GM19467 (cell line): ENCODE measurements around the gene SHKBP1.
"Not testable (repeated sequence)": the region's sequence is repeated elsewhere in the genome, so short reads cannot be mapped to it uniquely, and the experiment has no call there.

Source experiments
- ATAC-seq: cut with Tn5 transposase; IDR thresholded peaks from one replicate; pipeline ENCODE4 v1.9.1; 2021; ENCODE audit warnings: mild to moderate bottlenecking, moderate library complexity; ENCODE audit not compliant: unreplicated experiment

The SHKBP1 gene

DNA sequence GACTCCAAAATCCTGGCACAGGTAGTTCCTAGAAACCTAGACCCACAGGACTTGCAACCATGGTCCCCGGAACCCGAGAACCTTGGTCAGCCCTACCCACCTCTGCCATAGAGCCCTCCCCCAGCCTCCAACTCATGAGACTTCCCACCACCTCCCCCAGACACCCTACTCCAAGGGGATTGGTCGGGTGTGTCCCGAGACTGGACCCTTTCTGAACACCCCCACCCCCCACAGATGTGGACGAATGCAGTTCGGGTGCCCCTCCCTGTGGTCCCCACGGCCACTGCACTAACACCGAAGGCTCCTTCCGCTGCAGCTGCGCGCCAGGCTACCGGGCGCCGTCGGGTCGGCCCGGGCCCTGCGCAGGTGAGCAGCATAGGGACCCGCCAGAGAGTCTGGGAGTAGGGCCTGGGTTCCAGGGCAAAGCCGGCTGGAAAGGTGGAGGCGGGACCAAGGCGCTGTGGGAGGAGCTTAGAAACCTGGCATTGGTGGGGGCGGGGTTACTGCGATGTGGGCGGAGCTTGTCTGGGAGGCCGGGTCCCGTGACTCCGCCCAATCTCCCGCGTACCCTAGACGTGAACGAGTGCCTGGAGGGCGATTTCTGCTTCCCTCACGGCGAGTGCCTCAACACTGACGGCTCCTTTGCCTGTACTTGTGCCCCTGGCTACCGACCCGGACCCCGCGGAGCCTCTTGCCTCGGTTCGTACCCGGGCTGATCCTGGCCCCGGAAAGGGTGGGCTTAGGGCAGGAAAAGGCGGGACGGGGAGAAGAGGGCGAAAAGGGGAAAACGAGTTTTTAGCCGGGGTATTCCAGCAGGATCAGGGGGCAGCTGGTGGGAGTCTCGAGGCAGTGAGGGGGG lies 36.4 kb downstream of the SHKBP1 start:
- no peak for ATAC-seq

DNA sequence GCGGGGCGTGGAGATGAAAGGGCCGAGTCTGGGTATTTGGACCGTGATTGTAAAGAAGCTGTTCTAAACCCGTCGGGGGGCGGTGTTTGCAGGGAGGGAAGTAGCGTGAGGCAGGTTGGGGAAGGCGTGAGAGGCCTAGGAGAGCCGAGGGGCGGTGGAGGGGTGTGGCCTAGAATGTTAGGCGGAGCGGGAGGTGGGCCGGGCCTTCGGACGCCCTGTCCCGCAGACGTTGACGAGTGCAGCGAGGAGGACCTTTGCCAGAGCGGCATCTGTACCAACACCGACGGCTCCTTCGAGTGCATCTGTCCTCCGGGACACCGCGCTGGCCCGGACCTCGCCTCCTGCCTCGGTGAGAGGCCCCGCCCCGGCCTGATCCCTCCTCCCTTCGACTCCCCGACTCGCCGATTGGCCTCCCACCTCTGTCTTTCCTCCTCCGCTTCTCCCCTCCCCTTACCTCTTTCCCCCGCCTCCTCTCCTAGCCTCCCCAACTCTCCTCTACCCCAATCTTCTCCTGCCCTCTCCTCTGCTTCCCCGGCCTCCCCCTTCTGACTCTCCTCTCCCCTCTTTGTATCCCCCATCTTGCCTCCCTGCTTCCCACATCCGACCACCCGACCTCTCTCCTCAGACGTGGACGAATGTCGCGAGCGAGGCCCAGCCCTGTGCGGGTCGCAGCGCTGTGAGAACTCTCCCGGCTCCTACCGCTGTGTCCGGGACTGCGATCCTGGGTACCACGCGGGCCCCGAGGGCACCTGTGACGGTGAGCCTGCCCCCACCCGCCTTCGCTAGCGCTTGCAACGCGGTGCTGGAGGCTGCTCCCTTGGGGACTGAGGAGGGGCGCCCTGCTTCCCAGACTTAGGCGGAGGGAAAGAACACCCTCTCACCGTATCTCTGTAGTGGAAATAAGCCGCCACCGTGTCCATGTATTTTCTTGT lies 37.3 kb downstream of the SHKBP1 start:
- no peak for ATAC-seq

DNA sequence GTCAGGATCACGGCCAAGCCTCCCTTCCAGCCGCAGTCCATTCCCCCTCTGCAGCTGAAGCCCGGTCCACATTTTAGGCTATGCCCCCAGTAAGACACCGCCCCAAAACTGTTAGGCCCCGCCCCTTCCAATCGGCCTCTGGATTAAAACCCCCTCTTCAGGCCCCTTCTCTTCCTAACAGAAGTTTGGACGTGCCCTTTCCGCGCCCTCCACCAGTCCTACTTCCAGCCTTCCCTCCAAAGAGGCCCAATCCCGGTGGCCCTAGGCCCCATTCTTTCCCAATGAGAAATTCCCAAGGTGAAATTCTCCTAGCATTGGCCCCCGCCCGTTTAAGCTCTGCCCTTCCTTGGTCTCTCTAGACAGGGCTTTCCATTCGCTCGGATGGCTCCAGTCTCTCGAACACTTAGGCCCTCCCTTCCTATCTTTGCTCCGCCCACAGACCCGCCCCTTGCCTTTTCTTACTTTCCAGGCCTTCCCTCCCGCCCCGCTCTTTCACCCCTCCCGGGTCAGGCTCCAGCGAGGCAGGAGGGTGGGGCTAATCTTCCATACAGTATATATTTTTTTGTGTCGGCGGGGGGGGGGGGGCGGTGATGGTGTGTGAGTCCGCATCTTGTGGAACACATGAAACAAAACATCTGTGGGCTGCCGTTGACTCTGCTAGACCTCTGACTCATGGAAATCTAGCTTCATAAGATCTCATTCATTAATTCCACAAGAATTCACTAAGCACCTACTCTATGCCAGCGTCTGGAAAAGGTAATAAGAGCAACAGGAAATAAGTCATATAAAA lies 38.1 kb downstream of the SHKBP1 start:
- ATAC-seq = no peak

DNA sequence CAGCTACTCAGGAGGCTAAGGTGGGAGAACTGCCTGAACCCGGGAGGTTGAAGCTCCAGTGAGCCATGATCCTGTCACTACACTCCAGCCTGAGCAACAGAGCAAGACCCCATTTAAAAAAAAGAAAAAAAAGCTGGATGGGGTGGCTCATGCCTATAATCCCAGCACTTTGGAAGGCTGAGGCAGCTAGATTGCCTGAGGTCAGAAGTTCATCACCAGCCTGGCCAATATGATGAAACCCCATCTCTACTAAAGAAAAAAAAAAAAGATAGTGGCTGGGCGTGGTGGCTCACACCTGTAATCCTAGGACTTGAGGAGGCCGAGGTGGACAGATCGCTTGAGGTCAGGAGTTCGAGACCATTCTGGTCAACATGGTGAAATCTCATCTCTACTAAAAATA lies 39.5 kb downstream of the SHKBP1 start:
- ATAC-seq = no peak

DNA sequence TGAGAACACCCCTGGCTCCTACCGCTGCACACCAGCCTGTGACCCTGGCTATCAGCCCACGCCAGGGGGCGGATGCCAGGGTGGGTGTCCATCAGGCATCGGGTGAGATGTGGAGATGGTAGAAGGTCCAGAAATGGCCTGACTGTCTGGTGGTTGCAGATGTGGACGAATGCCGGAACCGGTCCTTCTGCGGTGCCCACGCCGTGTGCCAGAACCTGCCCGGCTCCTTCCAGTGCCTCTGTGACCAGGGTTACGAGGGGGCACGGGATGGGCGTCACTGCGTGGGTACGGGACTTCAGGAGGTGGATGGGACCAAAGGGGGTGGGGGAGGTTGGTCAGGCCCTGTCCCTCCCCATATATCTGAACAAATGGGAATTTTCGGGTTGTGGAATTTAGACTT lies 40.3 kb downstream of the SHKBP1 start:
- ATAC-seq = no peak

- ATAC-seq = no peak
These were observed 41.3 kb downstream of the SHKBP1 start for GRCh38 chr19:40617961-40618360.

DNA sequence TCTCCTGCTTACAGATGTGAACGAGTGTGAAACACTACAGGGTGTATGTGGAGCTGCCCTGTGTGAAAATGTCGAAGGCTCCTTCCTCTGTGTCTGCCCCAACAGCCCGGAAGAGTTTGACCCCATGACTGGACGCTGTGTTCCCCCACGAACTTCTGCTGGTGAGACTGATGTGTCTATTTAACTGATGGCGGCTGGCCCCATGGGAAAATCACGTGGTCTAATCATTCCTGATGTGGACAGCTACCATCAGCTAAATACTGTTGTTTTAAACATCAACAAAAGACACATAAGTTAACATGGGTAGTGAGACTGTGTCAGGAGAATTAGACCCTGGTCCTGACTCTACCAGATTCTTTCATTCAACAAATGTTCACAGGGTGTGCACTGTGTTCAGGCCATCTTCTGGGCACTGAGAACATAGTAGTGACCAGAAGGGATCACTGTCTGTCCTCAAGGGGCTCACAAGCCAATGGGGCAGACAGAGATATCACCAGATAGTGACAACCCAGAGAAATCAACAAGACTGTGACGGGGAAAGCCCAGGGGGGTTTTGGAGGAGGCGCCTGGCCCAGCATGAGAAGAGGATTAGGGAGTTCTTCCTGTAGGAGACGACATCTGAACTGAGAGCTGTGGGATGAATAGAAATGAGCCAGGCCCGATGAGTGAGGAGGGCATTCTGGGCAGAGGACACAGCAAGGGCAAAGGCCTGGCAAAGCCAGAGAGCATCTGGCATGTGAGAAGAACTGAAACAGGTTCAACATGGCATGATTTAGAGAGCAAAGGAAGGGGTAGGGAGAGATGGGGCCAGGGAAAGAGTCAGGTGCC lies 42.9 kb downstream of the SHKBP1 start:
- no peak for ATAC-seq

DNA sequence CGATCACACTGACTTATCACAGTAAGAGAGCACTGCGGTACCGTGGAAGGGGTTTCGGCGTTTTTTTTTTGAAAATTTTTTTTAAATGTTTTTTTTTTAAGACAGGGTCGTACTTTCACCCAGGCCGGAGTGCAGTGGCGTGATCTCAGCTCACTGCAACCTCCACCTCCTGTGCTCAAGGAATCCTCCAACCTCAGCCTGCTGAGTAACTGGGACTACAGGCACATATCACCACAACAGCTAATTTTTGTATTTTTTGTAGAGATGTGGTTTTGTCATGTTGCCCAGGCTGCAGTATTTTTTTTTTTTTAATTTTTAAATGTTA lies 43.5 kb downstream of the SHKBP1 start:
- ATAC-seq = no peak

DNA sequence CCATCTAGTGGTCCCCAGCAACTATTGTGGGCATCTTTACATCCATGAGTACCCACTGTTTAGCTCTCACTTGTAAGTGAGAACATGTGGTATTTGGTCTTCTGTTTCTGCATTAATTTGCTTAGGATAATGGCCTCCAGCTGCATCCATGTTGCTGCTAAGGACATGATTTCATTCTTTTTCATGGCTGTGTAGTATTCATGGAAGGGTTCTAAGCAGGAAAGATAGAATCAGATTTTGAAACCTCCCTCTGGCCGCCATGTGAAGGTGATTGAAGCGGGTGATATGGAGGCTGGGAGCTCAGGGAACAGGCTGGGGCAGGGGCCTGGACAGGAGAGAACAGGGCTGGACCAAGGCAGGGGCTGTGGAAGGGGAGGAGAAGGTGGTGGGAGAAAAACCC lies 44.6 kb downstream of the SHKBP1 start:
- ATAC-seq = no peak

DNA sequence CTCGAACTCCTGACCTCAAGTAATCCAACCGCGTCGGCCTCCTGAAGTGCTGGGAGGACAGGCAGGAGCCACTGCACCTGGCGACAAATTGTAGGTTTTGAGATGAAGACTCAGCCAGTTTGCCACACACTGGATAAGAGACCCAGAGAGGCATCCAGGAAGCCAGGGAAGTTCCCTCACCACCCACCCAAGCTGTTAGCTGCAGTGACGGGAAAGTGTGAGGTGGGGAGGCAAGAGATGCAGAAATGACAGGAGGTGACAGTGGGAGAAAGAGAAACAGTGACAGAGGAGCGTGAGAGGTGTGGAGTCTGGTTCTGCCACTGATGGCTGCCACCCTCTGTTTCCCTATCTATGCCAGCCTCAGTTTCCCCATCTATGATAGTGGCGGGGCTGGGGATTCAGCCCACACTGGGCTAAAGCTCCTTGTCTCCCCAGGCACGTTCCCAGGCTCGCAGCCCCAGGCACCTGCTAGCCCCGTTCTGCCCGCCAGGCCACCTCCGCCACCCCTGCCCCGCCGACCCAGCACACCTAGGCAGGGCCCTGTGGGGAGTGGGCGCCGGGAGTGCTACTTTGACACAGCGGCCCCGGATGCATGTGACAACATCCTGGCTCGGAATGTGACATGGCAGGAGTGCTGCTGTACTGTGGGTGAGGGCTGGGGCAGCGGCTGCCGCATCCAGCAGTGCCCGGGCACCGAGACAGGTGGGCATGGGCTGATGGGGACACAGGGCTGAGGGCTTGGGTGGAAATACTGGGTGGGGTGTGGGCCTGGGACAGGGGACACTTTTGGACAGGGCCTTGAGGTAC lies 45.5 kb downstream of the SHKBP1 start:
- ATAC-seq = no peak

GRCh38 chr19:40622773-40623075 lies 46.1 kb downstream of the SHKBP1 start:
- no peak for ATAC-seq

GRCh38 chr19:40623403-40624251 lies 47.0 kb downstream of the SHKBP1 start:
- ATAC-seq = no peak

GRCh38 chr19:40624369-40625153 lies 47.9 kb downstream of the SHKBP1 start:
- ATAC-seq = not testable (repeated sequence)

- ATAC-seq = no peak
These were observed 48.9 kb downstream of the SHKBP1 start for GRCh38 chr19:40625406-40626120.

GRCh38 chr19:40626918-40627317 lies 50.2 kb downstream of the SHKBP1 start:
- no peak for ATAC-seq

DNA sequence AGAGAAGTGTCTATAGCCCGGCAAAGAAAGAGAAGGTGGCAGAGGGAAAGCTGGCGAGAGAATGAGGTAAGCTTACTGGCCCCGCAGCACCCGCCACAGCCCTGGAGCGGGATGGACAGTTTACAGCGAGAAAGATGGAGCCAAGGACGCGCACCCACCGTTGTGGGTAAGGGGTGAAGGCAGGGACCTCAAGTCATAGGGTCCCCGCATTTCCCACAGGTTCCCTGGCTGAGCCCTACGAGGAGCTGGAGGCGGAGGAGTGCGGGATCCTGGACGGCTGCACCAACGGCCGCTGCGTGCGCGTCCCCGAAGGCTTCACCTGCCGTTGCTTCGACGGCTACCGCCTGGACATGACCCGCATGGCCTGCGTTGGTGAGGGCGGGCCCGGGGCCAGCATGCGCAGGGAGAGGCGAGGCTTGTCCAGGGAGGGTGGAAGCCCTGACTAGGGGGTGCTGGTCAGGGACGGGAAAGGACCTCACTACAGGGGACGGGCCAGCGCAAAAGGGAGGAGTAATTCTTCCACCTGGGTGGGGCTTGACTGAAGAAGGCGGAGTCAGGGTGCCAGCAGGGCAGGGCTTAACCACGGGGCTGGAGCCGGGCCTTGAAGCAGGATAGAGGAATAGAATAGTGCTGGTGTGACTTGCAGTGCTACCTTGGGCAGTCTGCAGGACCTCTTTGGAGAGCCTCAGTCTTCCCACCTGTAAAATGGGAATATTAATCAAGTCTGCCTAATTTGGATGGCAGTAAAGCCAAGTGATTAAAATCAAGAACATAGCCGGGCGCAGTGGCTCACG lies 51.0 kb downstream of the SHKBP1 start:
- ATAC-seq = no peak

DNA sequence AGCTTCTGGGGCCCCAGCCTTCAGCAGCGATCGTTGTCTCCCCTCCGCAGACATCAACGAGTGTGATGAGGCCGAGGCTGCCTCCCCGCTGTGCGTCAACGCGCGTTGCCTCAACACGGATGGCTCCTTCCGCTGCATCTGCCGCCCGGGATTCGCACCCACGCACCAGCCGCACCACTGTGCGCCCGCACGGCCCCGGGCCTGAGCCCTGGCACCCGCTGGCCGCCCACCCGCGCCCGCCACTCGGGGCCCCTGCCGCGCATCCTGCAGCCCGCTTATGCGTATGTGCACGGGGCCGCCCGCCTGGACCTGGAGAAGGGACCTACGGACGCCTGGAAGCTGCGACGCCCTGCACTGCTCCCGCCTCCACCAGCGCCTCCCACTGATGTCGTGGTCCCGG lies 52.7 kb downstream of the SHKBP1 start:
- no peak for ATAC-seq
